K562 (cell line): ENCODE data around the gene PIGQ.

Source experiments
- CHD1 ChIP-seq: fragments of 200-600 bp; sonication (generic); IDR thresholded peaks from one replicate; pipeline ENCODE4 v1.6.1; 2012; ENCODE audit warnings: mild to moderate bottlenecking, moderate library complexity, low read length, inconsistent platforms
- FOS ChIP-seq: IDR thresholded peaks from 3 replicates; pipeline ENCODE4 v1.6.1; 2011; ENCODE audit not compliant: insufficient read length; ENCODE audit errors: extremely low read depth
- FOXJ3 ChIP-seq: sonication (generic); formaldehyde crosslinking; IDR thresholded peaks from 2 replicates; pipeline ENCODE4 v1.4.0; 2020; ENCODE audit warnings: mild to moderate bottlenecking, missing genetic modification reagents
- HOMEZ ChIP-seq: fragments of 250-450 bp; sonication (Bioruptor Pico); IDR thresholded peaks from 2 replicates; pipeline ENCODE4 v1.4.0; 2020; ENCODE audit warnings: mild to moderate bottlenecking, moderate library complexity
- PML ChIP-seq: IDR thresholded peaks from 2 replicates; pipeline ENCODE4 v1.6.1; 2012; ENCODE audit warnings: low read length, inconsistent platforms
- PYGO2 ChIP-seq: fragments of 450-650 bp; IDR thresholded peaks from 2 replicates; pipeline ENCODE4 v1.6.1; 2016; ENCODE audit warnings: mild to moderate bottlenecking, missing genetic modification characterization, moderate library complexity, missing compliant biosample characterization
- SMAD1 ChIP-seq: fragments of 150-350 bp; IDR thresholded peaks from 2 replicates; pipeline ENCODE4 v1.6.1; 2014; ENCODE audit warnings: low read length, low read depth; ENCODE audit not compliant: partially characterized antibody
- SMAD3 ChIP-seq: fragments of 450-650 bp; formaldehyde crosslinking; conservative IDR thresholded peaks from 2 replicates; pipeline ENCODE4 v1.4.0; 2020; ENCODE audit warnings: mild to moderate bottlenecking
- ZNF274 ChIP-seq: IDR thresholded peaks from 2 replicates; pipeline ENCODE4 v1.6.1; 2011; ENCODE audit warnings: low read depth, mild to moderate bottlenecking, low read length, moderate library complexity, borderline replicate concordance
- TF ChIP-seq, protein P1 (sequence below): sonication (generic); formaldehyde crosslinking; IDR thresholded peaks from 2 replicates; pipeline ENCODE4 v1.8.1; 2023; ENCODE audit warnings: mild to moderate bottlenecking, missing genetic modification reagents

GRCh38 chr16:577796-578195 lies 8.0 kb downstream of the PIGQ start:
- TF ChIP-seq, protein P1, sequence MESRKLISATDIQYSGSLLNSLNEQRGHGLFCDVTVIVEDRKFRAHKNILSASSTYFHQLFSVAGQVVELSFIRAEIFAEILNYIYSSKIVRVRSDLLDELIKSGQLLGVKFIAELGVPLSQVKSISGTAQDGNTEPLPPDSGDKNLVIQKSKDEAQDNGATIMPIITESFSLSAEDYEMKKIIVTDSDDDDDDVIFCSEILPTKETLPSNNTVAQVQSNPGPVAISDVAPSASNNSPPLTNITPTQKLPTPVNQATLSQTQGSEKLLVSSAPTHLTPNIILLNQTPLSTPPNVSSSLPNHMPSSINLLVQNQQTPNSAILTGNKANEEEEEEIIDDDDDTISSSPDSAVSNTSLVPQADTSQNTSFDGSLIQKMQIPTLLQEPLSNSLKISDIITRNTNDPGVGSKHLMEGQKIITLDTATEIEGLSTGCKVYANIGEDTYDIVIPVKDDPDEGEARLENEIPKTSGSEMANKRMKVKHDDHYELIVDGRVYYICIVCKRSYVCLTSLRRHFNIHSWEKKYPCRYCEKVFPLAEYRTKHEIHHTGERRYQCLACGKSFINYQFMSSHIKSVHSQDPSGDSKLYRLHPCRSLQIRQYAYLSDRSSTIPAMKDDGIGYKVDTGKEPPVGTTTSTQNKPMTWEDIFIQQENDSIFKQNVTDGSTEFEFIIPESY (CRISPR knock-in tag): no peak
- TF ChIP-seq SMAD3 (CRISPR knock-in tag) (no peak), HOMEZ (CRISPR knock-in tag) (no peak), PML (no peak), CHD1 (no peak), FOS (no peak), SMAD1 (no peak), ZNF274 (no peak), FOXJ3 (CRISPR knock-in tag) (no peak), PYGO2 (tag) (no peak)
